SK-N-SH treated with all-trans-retinoic acid at 6 μM for 48 hours (cell line): ENCODE measurements around the gene CASTOR1.

Source experiments
- ARNTL ChIP-seq: fragments of 450-650 bp; formaldehyde crosslinking; IDR thresholded peaks from 2 replicates; pipeline ENCODE4 v1.5.0; 2020; ENCODE audit warnings: low read depth, mild to moderate bottlenecking, moderate library complexity, borderline replicate concordance
- CREB5 ChIP-seq: fragments of 250-450 bp; sonication (Bioruptor Pico); IDR thresholded peaks from 2 replicates; pipeline ENCODE4 v1.5.1; 2020; ENCODE audit warnings: low read depth, mild to moderate bottlenecking, moderate library complexity
- CSDC2 ChIP-seq: fragments of 250-450 bp; sonication (Bioruptor Pico); IDR thresholded peaks from 2 replicates; pipeline ENCODE4 v1.5.0; 2020; ENCODE audit warnings: mild to moderate bottlenecking, moderate library complexity
- CSRNP3 ChIP-seq: fragments of 250-450 bp; sonication (Bioruptor Pico); IDR thresholded peaks from 2 replicates; pipeline ENCODE4 v1.5.1; 2021; ENCODE audit warnings: mild to moderate bottlenecking, moderate library complexity
- RARB ChIP-seq: fragments of 250-450 bp; sonication (Bioruptor Pico); IDR thresholded peaks from 2 replicates; pipeline ENCODE4 v1.8.0; 2021; ENCODE audit warnings: mild to moderate bottlenecking, moderate library complexity
- TCF4 ChIP-seq: fragments of 250-450 bp; sonication (Bioruptor Pico); IDR thresholded peaks from 2 replicates; pipeline ENCODE4 v1.8.0; 2021; ENCODE audit warnings: mild to moderate bottlenecking, moderate library complexity, borderline replicate concordance
- TSHZ2 ChIP-seq: fragments of 250-450 bp; sonication (Bioruptor Pico); IDR thresholded peaks from 2 replicates; pipeline ENCODE4 v1.5.0; 2020; ENCODE audit warnings: mild to moderate bottlenecking, moderate library complexity
- ZNF565 ChIP-seq: fragments of 450-650 bp; formaldehyde crosslinking; conservative IDR thresholded peaks from 2 replicates; pipeline ENCODE4 v1.5.0; 2020; ENCODE audit warnings: low read depth, mild to moderate bottlenecking, moderate library complexity
- ZNF70 ChIP-seq: fragments of 450-650 bp; formaldehyde crosslinking; IDR thresholded peaks from 2 replicates; pipeline ENCODE4 v1.5.0; 2020; ENCODE audit warnings: mild to moderate bottlenecking, moderate library complexity
- ZNF8 ChIP-seq: fragments of 450-650 bp; formaldehyde crosslinking; IDR thresholded peaks from 2 replicates; pipeline ENCODE4 v1.5.0; 2020; ENCODE audit warnings: mild to moderate bottlenecking, moderate library complexity

GRCh38 chr22:30275625-30276024 lies 13.7 kb downstream of the CASTOR1 start:
- no peak for TF ChIP-seq RARB (CRISPR knock-in tag)
- TF ChIP-seq CREB5 (CRISPR knock-in tag), result no peak
- TF ChIP-seq ZNF70 (CRISPR knock-in tag), result no peak
- no peak for TF ChIP-seq CSRNP3 (CRISPR knock-in tag)
- no peak for TF ChIP-seq TSHZ2
- TF ChIP-seq CSDC2, result no peak
- TF ChIP-seq ZNF565 (CRISPR knock-in tag), result no peak
- TF ChIP-seq ARNTL (CRISPR knock-in tag), result no peak
- no peak for TF ChIP-seq TCF4
- no peak for TF ChIP-seq ZNF8 (CRISPR knock-in tag)
